Hematopoietic multipotent progenitor cell (in vitro differentiated cells): ENCODE results near the gene AHRR. TPM values are rescaled to one million over a fixed set of nuclear protein-coding genes. Genes with fewer than 3 reads are reported as not detected.

Experiments
- DNase-seq, 3 donors: peaks; one replicate each; pipeline ENCODE4 v3.0.0-alpha.2; 2011 to 2015; ENCODE audit warnings: low read depth in 2 of 3, low spot score in 2 of 3
- total RNA-seq: library from RNA; depleted of rRNA; stranded (reverse); fragments of >200 nt; gene quantifications from one replicate; pipeline ENCODE4 v1.2.3, GENCODE V29; 2012

Gene AHRR
- total RNA-seq, 1 donor, result 0.54 TPM

GRCh38 chr5:405421-405820, 83.9 kb downstream of the AHRR start:
- DNase-seq, result no peak

GRCh38 chr5:406041-406440, 84.5 kb downstream of the AHRR start:
- no peak for DNase-seq

GRCh38 chr5:407051-407450, 85.5 kb downstream of the AHRR start:
- DNase-seq, result no peak

GRCh38 chr5:407801-408268, 86.3 kb downstream of the AHRR start:
- no peak for DNase-seq

GRCh38 chr5:410911-411517, 89.5 kb downstream of the AHRR start:
- no peak for DNase-seq

- DNase-seq, result no peak
Measured at GRCh38 chr5:411728-412127, 90.2 kb downstream of the AHRR start.

GRCh38 chr5:414991-415927, 93.7 kb downstream of the AHRR start:
- peak in 1 of 3 donors; percentile 61 for DNase-seq

- no peak for DNase-seq
Measured at GRCh38 chr5:415928-416635, 94.6 kb downstream of the AHRR start.

- DNase-seq, result no peak
Measured at GRCh38 chr5:416636-416960, 95.1 kb downstream of the AHRR start.

GRCh38 chr5:417301-418161, 96.0 kb downstream of the AHRR start:
- no peak for DNase-seq

GRCh38 chr5:418162-419121, 96.9 kb downstream of the AHRR start:
- DNase-seq, result no peak

GRCh38 chr5:419970-420369, 98.5 kb downstream of the AHRR start:
- no peak for DNase-seq

GRCh38 chr5:420632-421286, 99.2 kb downstream of the AHRR start:
- DNase-seq, result no peak

GRCh38 chr5:421287-421880, 99.9 kb downstream of the AHRR start:
- DNase-seq, result no peak

GRCh38 chr5:421901-422300, 100.4 kb downstream of the AHRR start:
- no peak for DNase-seq

- DNase-seq, result no peak
Measured at GRCh38 chr5:422323-423232, 101.1 kb downstream of the AHRR start.

- DNase-seq, result no peak
Measured at GRCh38 chr5:423233-423565, 101.7 kb downstream of the AHRR start.
